HG02970 (cell line): ENCODE measurements around the gene CWF19L2.

Source experiments
- ATAC-seq: cut with Tn5 transposase; IDR thresholded peaks from one replicate; pipeline ENCODE4 v1.9.1; 2021; ENCODE audit warnings: mild to moderate bottlenecking, moderate library complexity, moderate number of reproducible peaks; ENCODE audit not compliant: unreplicated experiment, low FRiP score

CWF19L2 gene

DNA sequence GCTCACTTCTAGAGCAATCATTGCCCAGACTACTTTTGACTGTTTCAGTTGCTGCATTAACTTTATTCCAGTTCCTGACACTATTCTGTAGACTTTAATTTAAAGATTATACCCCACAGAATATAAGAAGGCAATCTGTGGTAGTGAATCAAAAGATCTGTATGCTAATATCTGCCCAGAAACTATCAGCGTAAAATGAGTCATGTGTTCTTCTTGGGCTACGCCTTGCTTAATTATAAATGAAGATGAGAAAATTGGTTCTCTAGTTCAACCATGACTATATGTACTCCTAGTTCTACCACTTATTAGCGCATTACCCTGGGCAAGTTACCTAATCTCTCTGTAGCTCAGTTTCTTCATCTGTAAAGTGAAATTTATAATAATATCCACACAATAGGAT, 128.5 kb downstream of the CWF19L2 start:
- ATAC-seq, result no peak

GRCh38 chr11:107316426-107316825, 141.2 kb downstream of the CWF19L2 start:
- ATAC-seq, result no peak

DNA sequence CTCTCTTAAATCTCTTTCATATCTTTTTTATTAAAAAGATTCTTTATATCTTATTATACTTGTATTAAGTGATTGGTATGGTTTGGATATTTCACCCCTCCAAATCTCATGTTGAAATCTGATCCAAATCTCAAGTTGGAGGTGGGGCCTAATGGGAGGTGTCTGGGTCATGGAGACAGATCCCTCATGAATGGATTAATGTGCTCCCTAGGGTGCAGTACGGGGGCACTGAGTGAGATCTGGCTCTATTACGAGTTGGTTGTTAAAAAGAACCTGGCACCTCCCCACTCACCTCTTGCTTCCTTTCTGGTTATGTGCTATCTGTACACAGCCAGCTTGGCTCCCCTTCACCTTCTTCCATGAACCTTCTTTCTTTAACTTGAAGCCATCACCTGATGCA, 149.6 kb downstream of the CWF19L2 start:
- ATAC-seq, result no peak

GRCh38 chr11:107301878-107302277, 155.7 kb downstream of the CWF19L2 start:
- no peak for ATAC-seq

- ATAC-seq, result no peak
These were observed 163.8 kb downstream of the CWF19L2 start for GRCh38 chr11:107293677-107294344.

DNA sequence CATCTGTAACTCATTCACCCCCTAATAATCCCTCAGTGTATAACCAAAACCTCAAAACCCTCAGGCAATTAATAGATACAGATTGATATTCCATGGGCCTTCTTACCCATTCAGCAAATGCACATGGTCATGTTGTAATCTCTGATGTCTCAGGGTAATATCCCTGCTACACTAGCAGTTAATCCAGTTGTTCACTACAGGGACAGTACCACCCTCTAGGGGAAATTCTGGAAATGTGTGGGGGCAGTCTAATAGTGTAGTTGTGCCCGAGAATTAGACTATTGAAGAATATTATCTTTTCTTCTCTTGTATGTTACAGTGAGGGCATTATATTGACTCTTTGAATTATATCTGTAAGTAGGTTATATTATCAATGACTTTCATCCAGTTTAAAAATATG, 175.4 kb downstream of the CWF19L2 start:
- no peak for ATAC-seq
